T-helper 1 cell treated with Interleukin-12 subunit alpha and Interleukin-12 subunit beta and Interleukin-4 antibody, amounts not matched to agents 30 μg/mL and 1 μg/mL, for 36 hours (primary cell): ENCODE results near the gene STPG3.

Source experiments
- H3K27ac Mint-ChIP-seq: one replicate; pipeline ENCODE4 v1.8.0; 2021; ENCODE audit warnings: mild to moderate bottlenecking, mixed read lengths
- H3K27me3 Mint-ChIP-seq: one replicate; pipeline ENCODE4 v1.8.0; 2021; ENCODE audit warnings: low read depth, mixed read lengths
- H3K36me3 Mint-ChIP-seq: one replicate; pipeline ENCODE4 v1.8.0; 2021; ENCODE audit warnings: low read depth, mixed read lengths
- H3K4me1 Mint-ChIP-seq: one replicate; pipeline ENCODE4 v1.8.0; 2021; ENCODE audit warnings: low read depth, mixed read lengths
- H3K4me3 Mint-ChIP-seq: one replicate; pipeline ENCODE4 v1.8.0; 2021; ENCODE audit warnings: mild to moderate bottlenecking, moderate library complexity, mixed read lengths
- H3K9me3 Mint-ChIP-seq: one replicate; pipeline ENCODE4 v1.8.0; 2021; ENCODE audit warnings: mixed read lengths

The STPG3 gene

GRCh38 chr9:137298401-137299202 is 47.5 kb downstream of the STPG3 start:
- Mint-ChIP-seq H3K27ac (no peak overlapping the region), H3K4me3 (no peak overlapping the region), H3K36me3 (peaks cover 1% of the 10 kb centered on the region), H3K27me3 (peaks cover 48% of the 10 kb centered on the region), H3K4me1 (peaks cover 9% of the 10 kb centered on the region), H3K9me3 (no peaks in the 10 kb centered on the region)

GRCh38 chr9:137299203-137299565 is 48.1 kb downstream of the STPG3 start:
- Mint-ChIP-seq H3K4me1 (peaks cover 9% of the 10 kb centered on the region), H3K36me3 (peaks cover 1% of the 10 kb centered on the region), H3K9me3 (no peaks in the 10 kb centered on the region), H3K27ac (no peak overlapping the region), H3K27me3 (peaks cover 42% of the 10 kb centered on the region), H3K4me3 (no peak overlapping the region)

GRCh38 chr9:137299938-137300337 is 48.9 kb downstream of the STPG3 start:
- no peaks in the 10 kb centered on the region for H3K36me3 Mint-ChIP-seq
- peaks cover 5% of the 10 kb centered on the region for H3K4me1 Mint-ChIP-seq
- H3K4me3 Mint-ChIP-seq: peak overlapping the region; percentile 25
- no peak overlapping the region for H3K27ac Mint-ChIP-seq
- H3K9me3 Mint-ChIP-seq: no peaks in the 10 kb centered on the region
- peaks cover 38% of the 10 kb centered on the region for H3K27me3 Mint-ChIP-seq

GRCh38 chr9:137300567-137301080 is 49.5 kb downstream of the STPG3 start:
- Mint-ChIP-seq H3K27me3 (peaks cover 38% of the 10 kb centered on the region), H3K9me3 (no peaks in the 10 kb centered on the region), H3K36me3 (no peaks in the 10 kb centered on the region), H3K4me3 (peak overlapping the region; percentile 81), H3K4me1 (peaks cover 8% of the 10 kb centered on the region), H3K27ac (peak overlapping the region; percentile 59)

GRCh38 chr9:137301081-137301947 is 50.2 kb downstream of the STPG3 start:
- H3K9me3 Mint-ChIP-seq: no peaks in the 10 kb centered on the region
- peak overlapping the region; percentile 81 for H3K4me3 Mint-ChIP-seq
- H3K27me3 Mint-ChIP-seq: peaks cover 34% of the 10 kb centered on the region
- H3K36me3 Mint-ChIP-seq: no peaks in the 10 kb centered on the region
- peaks cover 8% of the 10 kb centered on the region for H3K4me1 Mint-ChIP-seq
- H3K27ac Mint-ChIP-seq: no peak overlapping the region

- peak within 1 kb of the TSS; percentile 63 for H3K4me3 Mint-ChIP-seq
- H3K36me3 Mint-ChIP-seq: no peaks in the 10 kb centered on the region
- H3K27me3 Mint-ChIP-seq: peaks cover 26% of the 10 kb centered on the region
- H3K9me3 Mint-ChIP-seq: no peaks in the 10 kb centered on the region
- peaks cover 5% of the 10 kb centered on the region for H3K4me1 Mint-ChIP-seq
- no peak within 1 kb of the TSS for H3K27ac Mint-ChIP-seq
Observed at GRCh38 chr9:137302118-137302448, 51.0 kb downstream of the STPG3 start, which contains the start of gene NRARP. Gene NRARP, minus strand, starts transcription at chr9:137302271. Its CDS starts 343 bp downstream, at chr9:137301928.

- peaks cover 5% of the 10 kb centered on the region for H3K4me1 Mint-ChIP-seq
- peaks cover 21% of the 10 kb centered on the region for H3K27me3 Mint-ChIP-seq
- H3K4me3 Mint-ChIP-seq: no peak overlapping the region
- no peak overlapping the region for H3K27ac Mint-ChIP-seq
- H3K9me3 Mint-ChIP-seq: no peaks in the 10 kb centered on the region
- no peaks in the 10 kb centered on the region for H3K36me3 Mint-ChIP-seq
Observed at GRCh38 chr9:137302449-137303150, 51.5 kb downstream of the STPG3 start.
